HT-29 (cell line): ENCODE data around the gene PHF12. TPM values are rescaled to one million over a fixed set of nuclear protein-coding genes. Genes with fewer than 3 reads are reported as not detected.

Experiments
- DNase-seq: peaks from one replicate; pipeline ENCODE4 v3.0.0-alpha.2; 2015; ENCODE audit warnings: low spot score
- total RNA-seq: library from RNA; depleted of rRNA; stranded (reverse); fragments of >200 nt; shearing (Covaris generic); gene quantifications from 2 replicates; pipeline ENCODE4 v1.2.3, GENCODE V29; 2014

The PHF12 gene
- total RNA-seq, 1 experiment from 2014 or later, result 32.0 TPM

DNA sequence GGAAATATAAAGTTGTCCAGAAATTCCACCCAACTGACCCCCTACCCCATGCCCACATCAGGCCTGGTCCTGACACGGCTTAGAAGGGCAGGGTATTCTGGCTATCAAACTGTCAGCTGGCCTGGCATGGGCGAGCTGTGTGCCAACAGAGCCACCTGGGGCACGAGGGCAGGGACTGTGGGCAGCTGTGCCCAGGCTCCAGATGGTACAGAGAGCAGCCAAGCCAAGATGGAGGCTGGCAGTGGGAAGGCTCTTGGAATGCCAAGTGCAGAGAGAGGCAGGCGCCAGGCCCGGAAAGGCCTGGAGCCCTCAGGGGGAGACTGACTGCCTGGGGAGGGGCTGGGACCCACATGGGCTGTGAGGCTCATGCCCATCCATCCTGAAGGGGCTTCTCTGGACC lies 24.3 kb upstream of the PHF12 start:
- DNase-seq, result no peak

DNA sequence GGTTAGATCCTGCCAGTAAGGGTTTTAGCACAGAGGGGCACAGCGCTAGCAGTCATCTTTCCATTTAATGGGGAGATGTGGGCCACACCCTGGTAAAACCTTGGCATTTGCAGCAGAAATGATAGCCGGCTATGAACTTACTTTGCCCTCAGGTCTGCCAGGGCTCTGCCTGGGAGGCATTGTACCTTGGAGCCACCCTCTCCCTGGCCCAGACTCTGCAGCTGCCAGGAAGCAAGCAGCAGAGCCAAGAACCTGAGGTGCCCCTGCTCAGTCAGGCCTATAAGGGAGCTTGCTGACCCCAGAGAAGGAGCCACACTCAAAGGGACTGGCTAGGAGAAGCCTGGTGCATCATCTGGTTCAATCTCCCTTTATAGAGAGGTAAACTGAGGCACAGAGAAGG lies 23.7 kb upstream of the PHF12 start:
- no peak for DNase-seq

DNA sequence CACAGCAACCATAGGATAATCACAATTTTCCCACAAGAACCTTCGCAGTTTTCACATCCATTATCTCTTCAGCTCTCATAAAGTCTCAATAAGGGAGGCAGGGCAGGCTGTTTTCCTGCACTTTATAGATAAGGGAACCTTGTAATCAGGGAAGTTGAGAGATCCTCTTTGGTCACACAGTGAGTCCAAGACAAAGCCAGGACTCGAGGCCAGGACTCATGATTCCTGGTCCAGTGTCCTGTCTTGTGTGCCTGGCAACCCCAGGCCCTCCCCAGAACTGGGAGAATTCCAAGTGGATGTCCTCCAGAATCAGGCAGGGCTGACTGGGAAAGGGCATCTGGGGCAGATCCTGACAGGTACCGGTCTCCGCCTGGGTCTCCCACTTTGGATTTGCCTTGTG lies 23.1 kb upstream of the PHF12 start:
- DNase-seq, result no peak

DNA sequence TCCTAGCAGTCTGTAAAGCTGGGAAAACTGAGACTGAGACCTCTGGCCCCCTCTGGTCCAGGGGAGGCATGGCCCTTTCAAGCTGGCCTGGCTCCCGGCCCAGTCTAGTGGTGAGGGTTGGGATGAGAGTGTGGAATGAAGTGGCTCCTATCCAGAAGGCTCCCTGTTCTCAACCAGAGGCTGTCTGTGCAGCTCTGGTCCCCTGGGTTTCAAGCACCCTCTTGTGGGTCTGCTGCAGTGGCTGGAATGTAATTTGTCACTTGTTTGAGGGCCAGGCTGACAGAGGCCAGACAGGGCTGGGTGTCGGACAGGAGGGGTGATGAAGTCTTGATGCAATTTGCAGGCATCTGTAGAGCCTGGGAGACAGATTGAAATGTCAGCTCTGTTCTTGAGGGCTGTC lies 22.1 kb upstream of the PHF12 start:
- DNase-seq, result no peak

DNA sequence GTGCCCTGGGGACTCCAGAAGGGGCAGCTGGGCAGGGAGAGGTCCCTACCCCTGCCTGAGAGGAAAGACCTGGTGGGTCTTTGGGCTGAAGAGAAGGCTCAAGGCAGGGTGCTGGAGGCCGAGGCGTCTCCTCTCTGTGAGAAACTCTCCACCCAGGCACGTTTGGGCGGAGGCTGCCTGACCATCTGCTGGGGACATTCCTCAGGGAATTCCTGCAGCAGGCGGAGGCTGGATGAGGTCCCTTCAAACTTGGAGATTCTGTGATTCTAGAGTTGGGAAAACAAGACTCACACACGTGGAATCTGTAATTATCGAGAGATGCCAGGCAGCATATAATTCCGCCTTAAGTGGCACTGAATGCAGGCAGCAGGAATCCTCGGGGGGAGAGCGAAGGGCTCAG lies 21.1 kb upstream of the PHF12 start:
- DNase-seq, result peak; percentile 30

DNA sequence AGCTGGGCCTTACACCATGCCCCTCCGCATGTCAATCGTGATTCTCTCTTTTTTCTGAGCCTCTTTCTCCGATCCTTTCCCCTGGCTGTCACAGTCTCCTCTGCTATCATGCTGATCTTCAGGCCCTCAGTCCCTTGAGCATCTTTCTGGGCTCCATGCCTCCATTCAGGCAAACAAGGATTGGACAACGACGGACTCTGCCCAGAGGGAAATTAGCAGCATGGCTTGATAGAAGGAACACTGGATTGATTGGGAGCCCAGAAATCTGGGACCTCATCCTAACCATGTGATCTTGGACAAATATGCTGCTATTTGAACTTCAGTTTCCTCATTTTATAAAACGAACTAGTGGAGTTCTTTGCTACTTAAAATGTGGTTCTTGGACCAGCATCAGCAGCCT lies 19.6 kb upstream of the PHF12 start:
- no peak for DNase-seq

DNA sequence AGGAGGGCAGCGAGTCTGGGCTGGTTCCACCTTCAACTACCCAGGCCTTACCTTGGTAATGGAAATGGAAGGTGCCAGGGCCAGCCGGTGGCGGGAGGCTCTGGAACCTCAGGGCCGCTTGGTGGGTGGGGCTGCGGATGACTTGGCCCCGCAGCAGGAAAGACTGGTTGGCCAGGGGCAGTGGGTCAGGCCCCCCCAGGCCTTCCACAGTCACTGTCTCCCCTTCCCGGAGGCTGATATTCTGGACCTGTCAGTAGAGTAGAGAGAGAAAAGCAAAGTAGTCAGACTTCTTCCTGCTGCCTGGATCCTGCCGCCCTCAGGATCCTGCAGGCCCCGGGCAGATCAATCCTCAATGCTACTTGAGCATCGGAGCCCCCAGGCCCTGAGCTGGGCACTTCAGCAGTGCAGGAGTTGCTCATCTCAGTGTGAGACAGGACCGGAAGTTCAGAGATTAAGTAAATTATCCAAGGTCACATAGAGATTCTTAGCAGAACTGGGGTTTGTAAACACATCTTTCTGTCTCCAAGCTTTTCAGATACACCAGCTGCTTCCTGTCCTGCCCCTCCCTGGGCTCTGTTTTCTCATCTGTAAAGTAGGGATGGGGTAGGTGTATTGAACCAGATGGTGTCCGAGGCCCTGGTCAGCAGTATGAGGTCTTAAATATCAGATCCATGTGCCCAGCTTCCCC lies 18.5 kb upstream of the PHF12 start:
- DNase-seq, result no peak

DNA sequence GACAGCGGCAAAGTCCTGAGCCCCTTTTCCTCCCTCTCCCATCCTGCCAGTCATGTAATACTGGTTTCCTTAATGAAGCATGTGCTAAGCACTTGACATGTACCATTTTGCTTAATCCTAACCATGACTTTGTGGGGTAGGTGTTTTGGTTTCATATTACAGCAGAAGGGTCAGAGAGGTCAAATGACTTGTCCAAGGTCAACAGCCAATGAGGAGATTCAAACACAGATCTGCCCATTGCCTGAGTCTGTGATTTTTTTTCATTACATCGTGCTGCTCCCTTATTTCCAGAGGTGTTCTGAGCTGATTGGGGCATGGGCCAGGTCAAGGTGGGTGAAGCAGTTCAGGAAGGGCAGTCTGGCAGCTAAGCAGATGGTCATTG lies 17.6 kb upstream of the PHF12 start:
- DNase-seq, result no peak

DNA sequence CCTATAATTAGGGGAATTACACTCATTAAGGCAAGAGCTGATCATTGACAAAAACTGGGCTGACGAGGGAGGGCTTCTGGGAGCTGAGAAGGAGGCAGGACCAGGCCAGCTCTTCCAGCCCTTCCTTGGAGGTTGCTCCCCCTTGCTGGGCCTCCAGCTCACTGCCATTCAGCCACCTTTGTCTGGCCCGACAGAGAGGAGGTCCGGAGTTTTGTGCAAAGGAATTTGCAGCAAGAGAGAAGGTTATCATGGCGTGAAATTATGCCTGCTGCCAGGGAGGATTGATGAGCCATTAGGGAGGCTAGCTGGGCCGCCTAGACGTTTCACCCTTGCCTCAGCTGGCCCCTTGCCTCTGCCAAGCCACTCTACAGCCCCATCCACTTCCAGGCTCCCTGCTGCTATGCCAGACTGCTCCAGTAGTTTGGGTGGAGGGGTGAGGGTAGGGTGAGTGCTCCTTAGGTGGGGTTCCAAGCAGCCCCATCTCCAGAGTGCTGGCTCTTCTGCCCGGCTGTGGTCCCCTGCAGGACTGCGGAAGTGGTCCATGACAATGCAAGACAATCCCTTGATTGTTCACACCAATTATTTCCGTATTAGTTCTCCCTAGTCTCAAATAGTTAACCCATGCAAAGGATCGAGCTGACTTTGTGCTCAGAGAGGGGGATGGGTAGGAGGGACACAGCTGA lies 17.1 kb upstream of the PHF12 start:
- DNase-seq, result no peak

DNA sequence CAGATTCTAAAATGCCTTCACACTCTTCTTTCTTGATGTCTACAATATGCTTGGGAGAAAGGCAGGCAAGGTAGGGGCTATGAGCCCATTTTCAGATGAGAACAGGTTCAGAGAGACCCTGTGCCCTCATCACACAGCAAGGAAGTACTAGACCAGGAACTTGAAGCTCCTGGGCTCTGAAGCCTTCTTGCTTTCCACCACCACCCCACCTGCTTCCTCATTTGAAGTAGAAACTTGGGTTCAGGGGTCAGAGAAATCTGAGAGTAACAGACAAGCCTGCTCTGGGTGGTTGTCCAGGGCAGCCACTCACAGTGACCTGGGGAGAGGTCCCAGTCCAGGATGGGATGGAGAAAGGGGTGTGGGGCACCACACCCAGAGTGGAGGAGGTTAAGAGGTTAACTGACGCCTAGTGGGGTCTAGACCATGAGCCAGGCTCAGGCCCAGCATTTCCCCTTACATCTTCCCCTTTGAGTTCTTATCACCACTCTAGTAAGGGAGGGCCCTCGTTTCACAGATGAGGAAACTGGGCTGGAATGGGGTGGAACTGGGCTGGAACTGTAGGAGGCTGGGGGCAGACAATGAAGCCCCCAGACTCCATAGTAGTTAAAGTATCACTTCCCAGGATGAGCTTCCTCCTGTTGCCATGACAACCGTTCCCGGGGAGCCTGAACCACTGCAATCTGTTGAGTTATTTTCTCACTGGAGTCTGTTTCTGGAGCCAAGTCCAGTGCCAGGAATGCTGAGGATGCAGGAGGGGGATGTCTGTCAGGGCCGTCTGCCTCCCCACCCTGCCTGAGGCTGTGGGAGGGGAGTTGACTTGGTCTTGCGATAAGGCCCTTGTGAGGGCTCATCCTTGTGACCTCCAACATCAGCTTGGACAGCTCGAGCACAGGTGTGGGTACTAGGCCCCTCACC lies 16.2 kb upstream of the PHF12 start:
- no peak for DNase-seq

DNA sequence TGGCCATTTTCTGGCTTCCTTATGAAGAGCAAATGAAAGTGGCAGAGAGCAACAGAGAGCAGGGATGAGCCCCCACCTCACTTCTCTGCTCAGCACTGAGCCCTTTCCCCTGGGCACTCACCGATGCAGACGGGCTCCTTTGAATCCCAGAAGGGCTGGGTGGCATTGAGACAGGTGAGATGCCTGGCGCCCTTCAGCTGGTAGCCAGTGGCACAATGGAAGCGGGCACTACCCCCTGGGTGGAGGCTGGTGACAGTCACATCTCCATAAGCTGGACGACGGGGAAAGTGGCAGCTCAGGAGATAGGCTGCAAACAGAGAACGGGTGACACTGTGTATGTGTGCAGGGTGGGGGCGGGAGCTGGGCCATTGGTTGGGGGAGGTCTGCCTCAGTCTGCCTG lies 12.5 kb upstream of the PHF12 start:
- no peak for DNase-seq

DNA sequence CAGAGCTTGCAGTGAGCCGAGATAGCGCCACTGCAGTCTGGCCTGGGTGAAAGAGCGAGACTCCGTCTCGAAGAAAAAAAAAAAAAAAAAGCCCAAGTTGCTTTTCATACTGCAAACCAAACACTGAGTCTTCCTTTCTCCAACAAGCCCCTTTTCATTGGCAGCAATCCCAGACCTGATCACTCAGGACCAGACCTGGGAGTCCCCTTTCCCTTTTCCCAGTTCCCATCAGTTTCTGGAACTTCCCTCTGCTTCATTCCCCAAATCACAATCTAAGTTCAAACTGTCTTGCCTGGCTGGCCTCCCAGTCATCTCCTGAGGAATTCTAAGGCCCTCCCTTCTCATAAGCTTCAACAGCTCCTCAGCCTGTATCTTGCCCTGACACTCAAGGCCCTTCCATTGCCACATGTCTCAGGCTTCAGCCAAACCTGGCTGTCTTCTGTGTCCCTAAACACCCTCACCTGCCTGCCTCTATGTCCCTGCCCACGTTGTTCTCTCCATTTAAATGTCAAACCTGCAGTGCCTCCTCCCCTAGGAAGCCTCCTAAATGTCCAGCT lies 11.8 kb upstream of the PHF12 start:
- DNase-seq, result no peak

DNA sequence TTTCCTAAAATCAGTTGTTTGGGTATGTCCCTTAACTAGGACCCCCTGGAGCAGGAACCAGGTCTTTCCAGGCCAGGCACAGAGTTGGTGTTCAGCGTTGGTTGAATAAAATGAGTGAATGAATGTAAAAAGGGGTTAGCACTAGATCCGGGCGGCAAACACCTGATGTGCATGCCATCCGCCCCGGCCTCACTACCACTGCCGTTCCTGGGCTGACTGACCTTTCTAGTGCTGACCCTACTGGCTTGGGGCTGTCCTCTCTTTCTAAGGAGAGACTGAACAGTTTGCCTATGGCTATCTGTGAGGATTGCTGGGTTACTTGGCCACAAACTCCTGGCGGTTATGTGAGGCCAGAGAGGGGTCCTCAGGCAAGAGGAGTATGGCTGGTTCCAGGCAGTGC lies 10.1 kb upstream of the PHF12 start:
- DNase-seq, result no peak

DNA sequence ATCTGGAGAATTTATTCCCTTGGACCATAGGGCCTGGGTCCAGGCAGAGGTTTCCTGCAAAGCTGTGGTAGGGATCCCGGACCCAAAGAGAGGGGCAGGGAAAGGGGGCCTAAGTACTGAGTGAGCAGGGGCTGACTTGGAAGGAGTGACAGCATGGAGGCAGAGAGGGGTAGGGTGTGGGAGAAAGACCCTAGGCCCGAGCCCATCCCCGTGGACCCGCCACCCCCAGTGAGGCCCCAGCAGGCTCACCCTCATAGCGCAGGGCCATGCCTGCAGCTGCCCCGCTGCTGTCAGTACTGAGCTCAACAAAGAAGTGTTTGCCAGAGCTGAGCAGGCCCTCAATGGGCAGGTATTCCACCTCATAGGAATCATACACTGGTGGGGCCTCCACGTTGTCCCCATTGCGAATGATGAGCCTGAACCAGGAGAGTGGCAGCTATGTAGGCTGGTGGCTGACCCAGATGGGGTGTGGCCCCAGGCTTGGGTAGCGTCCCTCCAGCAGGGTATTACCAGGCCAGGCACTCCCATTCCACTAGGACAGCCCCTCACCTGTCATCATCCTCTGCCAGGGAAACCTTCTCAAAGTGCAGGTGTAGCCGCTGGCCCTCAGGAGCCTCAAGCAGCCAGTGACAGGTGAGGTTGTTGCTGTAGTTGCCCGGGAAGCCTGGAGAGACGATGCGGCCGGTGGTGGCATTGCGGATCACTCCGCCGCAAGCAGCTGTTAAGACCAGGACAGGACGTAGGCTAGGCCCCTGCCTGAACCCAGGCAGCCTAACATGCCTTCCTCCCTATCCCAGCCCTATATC lies 9.1 kb upstream of the PHF12 start:
- DNase-seq, result no peak

DNA sequence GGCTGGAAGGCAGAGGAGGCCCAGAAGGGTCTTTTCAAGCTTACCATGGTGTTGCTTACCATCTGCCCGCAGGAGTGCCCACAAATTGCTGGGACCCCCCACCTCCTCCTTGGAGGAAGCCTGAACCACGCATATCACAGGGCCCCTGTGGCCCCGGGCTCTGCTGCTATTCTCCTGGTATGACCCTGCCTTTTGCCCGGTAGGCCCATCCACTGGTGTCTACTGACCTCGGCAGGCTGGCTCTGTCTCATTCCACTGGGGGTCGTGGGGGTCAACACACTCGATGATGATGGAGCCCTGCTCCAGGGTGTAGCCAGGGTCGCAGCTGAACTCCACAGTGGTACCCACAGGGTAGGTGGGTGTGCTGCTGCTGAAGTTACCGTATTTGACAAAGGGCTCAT lies 8.2 kb upstream of the PHF12 start:
- DNase-seq, result no peak

DNA sequence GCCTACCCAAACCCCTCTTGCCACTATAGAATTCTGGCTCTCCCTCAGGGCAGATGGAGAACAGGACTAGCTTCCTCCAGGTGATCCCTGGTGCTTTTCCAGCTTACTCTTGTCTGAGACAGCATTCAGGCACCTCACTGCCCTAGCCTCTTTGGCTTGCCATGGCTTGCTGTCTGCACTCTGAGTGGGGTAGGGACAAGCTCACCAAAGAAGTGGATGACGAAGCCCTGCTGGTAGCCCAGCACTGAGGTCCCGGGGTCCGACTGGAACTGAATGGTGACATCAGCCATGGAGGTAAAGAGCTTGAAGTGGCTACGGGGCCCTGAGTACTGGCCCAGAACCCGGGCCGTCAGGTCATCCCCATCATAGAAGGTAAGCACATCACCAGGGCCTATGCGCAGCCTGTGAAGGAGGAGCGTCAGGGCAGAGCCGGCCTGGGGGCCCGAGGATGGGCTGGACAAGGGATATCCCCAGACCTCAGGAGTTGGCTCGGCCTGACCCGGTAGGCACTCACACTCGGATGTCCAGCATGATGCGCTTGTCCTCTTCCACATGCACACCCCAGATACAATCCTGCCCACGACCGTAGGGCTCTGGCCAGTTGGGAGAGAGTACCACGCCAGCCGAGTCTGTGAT lies 7.6 kb upstream of the PHF12 start:
- DNase-seq, result no peak

DNA sequence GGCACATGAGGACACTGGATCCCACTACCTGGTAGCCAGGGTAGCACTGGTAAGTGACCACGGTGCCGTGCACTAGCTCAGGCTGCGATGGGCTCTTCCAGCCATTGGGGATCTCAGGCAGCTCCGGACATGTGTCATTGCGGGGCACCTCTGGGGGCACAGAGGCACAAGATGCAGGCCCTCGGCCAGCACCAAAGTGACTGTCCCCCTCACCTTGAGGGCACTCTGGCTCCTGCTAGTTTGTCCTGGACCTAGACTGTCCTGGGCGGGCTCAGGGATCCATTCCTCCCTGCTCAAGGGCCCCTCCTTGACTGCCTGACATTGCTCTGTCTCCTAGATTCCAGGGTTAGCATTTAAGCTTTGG lies 6.7 kb upstream of the PHF12 start:
- no peak for DNase-seq

DNA sequence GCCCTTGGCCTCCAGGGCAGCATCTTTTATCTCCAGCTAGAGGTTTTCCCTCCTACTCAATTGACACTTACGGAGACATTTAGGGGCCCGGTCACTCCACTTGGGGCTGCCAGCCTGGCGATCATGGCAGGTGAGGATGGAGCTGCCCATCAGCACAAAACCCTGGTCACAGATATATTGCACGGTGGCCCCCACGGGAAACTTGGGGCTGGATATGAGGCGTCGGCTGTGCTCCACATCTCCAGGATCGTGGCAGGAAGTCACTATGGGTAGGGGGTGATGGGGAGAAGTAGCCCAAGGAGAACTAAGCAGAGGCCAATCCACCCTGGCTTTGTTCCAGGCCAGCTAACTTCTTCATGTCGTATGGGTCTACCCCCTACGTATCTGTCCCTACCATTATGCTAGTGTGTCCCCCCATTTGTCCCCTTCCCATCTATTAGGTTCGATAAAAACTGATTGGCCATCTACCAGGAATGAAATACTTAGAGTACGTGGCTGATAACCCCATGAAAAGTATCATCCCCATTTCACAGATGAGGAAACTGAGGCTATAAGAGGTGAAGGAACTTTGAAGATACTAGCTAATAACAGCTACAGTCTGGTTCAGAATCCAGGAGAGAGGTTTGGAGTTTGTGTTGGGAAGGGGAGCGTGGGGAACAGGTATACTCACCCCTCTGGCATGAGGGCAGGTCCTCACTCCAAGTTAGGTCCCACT lies 6.1 kb upstream of the PHF12 start:
- DNase-seq, result no peak

DNA sequence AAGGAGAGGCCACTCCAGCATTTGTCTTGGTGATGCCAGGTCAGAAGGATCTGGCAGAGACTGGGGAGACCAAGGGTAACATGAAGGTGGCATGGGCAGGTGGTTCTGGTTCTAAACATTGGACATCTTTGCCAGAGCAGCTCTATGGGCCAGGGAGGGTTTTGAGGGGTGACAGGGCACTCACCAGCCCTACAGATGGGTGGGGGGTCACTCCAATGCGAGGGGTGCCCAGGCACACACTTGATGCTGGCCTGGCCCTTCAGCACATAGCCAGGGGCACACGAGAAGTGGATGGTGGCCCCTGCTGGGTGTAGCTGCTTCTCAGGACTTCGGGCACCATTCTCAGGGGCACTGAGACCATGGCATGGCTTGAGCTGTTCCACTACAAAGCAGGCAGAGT lies 5.5 kb upstream of the PHF12 start:
- DNase-seq, result no peak

DNA sequence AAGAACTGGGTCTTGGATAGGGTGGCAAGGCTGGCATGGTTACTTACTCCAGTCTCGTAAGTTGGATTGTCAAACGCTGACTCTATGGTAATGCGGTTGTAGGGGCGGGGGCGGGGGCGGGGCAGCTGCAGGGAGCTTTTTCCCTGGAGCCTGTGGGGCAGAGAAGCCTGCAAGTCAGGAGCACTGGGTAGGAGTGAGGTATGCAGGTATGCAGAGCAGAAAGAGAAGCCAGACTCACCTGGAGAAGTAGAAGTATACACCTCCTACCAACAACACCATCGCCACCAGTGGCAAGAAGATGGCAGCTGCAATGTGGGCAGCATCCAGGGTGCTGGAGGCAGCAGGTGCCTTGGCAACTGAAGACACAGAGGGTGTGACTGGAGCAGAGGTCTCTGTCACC lies 4.8 kb upstream of the PHF12 start:
- DNase-seq, result no peak
